GM12801 (cell line): ENCODE results near the gene CTBP2.

Source experiments
- CTCF ChIP-seq: IDR thresholded peaks from one replicate; pipeline ENCODE4 v1.5.1; 2011; ENCODE audit warnings: control low read depth; ENCODE audit not compliant: insufficient read length; ENCODE audit errors: extremely low read depth

CTBP2 gene

DNA sequence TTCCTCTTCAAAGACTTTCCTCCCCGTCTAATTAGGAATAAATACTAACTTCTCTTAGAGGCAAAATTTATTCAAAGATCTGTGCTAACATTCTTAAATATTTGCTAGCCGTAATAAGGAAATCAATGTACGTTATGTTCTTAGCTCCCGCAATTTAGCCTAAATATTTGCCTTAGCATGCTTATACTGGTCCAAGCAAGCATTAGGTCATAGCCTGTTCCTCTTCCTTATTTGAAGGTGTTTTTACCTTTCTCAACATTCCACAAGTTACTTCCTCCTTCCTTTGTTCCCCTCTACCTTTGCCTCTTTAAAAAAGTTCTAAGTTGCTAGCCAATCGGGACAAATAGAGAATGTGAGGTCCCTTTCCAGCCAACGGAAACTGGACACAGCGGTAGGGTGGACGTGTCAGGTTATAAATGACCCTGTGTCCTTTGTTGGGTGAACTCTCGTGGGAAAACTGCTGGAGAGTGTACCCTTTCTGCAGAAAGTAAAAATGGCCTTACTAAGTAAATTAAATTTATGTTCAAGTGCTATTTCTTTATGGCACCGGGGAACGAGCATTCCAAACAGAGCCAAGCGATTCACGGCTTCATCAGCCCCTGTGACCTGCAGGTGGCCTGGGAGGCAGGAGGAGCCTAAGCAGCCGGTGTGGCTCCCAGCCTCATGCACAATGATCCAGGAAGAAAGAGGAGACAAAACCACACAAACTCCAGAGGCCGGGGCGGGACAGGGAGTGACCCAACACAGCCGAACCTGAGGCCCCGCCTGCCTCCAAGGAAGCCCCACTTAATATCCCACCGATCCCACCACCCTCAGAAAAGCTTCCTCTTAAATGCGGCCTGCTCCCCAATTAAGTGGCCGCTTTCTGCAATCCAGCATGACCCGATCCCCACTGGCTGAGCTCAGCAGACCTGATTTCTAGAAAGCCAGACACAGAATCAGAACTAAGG, 151.4 kb downstream of the CTBP2 start:
- TF ChIP-seq CTCF, result no peak

DNA sequence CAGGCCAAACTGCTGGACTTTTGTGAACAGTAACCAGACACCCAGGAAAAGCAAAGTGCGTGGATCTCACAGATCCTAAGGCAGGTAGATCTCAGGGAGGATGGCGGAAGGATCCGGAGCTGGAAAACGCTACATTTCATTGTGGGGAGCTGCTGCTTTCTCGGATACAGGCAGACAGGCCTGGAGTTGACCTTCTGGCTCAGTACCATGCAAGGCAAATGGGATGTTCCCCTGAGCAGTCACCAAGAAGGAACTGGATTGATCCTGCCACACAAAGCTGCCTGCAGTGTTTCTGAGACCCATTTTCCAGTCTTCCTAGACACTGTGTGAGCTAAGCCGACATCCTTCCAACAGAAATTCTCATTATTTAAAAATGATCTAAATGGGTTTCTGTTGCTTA, 152.9 kb downstream of the CTBP2 start:
- no peak for TF ChIP-seq CTCF

DNA sequence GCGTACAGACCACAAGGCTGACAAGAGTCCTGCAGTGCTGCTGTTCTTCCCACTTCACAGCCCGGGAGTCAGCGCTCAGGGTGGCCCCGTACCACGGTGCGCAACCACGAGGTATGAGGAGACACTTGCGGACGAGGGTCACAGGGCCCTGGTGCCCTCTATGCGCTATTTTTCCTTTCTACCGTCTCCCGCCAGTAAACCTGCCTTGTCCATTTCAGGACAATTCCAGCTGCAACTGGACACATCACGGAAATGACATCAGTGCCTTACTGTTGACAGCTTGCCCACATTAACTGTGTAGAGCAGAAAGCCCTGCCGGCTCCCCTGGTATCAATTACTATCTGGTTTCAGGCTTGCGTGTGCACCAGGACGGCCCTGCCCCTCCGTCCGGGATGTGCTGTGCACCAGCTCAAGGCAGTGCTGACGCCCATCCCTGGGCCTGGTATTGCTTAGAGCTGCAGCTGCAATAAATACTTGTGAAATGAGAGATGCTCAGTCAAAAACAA, 153.4 kb downstream of the CTBP2 start:
- TF ChIP-seq CTCF, result no peak

- TF ChIP-seq CTCF, result no peak
These were observed 154.1 kb downstream of the CTBP2 start for GRCh38 chr10:125006188-125006680.

DNA sequence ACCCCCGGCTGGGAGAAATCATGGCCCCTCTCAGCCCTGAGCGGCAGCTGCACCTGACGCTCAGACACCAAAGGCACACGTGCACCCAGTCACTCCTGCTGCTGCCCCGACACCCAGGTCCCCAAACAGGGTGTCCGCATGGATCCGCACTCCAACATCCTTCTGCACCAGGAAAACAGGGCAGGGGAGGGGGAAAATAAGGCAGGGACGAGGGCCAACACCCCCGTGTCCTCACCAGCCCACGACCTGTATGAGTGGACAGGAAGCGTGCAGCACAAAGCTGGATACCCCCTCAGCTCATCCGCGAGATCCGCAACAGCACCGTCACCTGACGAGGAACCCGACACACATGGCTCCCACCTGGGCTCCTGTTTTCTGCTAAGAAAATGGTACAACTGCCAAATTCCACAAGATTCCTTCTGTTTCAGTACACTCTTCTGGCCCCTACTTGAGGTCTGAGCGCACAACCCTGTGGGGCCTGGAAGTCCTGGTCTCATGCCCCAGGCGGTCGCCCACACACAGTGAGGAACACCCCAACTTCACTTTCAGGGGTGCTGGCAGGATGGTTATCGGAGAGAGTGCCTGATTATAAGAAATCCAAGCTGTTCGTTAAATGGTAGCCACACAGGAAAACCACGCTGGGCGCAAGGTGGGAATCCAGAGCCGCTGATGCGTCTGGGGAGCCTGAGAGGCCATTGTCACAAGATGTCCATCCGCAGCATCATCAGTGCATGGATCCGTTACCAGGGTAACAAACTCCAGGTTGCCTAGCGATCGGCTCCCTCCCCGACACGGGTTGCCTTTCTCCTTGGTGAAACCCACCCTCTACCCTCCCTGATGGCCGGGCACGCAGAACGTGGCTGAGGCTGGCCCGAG, 154.8 kb downstream of the CTBP2 start:
- TF ChIP-seq CTCF, result no peak

DNA sequence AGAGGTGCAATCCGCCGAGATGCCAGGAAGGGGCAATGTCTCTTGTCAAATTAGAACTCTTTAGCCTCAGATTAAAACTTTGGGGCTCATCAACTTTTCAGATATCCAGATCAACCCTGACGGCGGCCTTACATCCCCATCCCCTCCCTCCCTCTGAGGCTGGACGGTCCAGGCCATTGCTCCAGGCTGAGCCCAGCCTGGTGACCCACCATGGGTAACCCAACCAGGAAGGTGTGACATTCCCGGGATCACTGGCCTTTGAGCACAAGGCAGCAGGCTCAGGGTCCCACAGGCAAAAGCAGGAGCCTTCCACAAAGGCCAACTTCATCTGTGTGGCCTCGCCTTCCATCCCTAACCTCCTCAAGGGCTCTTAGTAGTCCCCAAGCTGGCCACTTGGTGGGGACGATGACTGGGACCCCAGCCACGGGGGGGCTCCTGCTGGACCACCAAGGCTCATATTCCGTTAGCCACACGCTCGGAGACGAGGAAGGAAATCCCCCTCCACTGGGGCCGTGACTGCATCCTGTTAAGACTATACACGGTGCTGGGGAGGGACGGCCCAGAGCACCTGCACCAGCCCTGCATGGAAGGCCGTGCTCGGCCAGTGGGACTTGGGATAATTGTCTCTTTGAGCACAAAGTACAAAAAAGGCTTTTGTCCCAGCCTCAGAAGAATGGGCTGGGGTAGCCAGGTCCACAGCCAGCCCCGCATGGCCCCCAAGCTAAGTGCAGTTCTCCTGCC, 155.6 kb downstream of the CTBP2 start:
- TF ChIP-seq CTCF, result no peak
